H9 (cell line): ENCODE data around the gene RAB1A. TPM values are rescaled to one million over a fixed set of nuclear protein-coding genes. Genes with fewer than 3 reads are reported as not detected.

Experiments
- DNase-seq: peaks from one replicate; pipeline ENCODE4 v3.0.0-alpha.2; 2017
- H2AFZ ChIP-seq: one replicate; pipeline ENCODE4 v1.6.1; 2013; ENCODE audit warnings: mild to moderate bottlenecking, low read length, control low read depth, moderate library complexity
- H2AK5ac ChIP-seq: 2 replicates; pipeline ENCODE4 v1.6.1; 2013; ENCODE audit warnings: low read length, control low read depth, mixed read lengths; ENCODE audit not compliant: insufficient read length
- H2BK120ac ChIP-seq: one replicate; pipeline ENCODE4 v1.6.1; 2013; ENCODE audit warnings: low read depth, mild to moderate bottlenecking, low read length, control low read depth, inconsistent platforms; ENCODE audit not compliant: poor library complexity, severe bottlenecking
- H2BK12ac ChIP-seq: 2 replicates; pipeline ENCODE4 v1.6.1; 2013; ENCODE audit warnings: low read length, control low read depth, mixed read lengths, low read depth; ENCODE audit not compliant: insufficient read length
- H2BK15ac ChIP-seq: 2 replicates; pipeline ENCODE4 v1.6.1; 2013; ENCODE audit warnings: low read depth, low read length, control low read depth
- H2BK20ac ChIP-seq: one replicate; pipeline ENCODE4 v1.6.1; 2013; ENCODE audit warnings: low read depth, mild to moderate bottlenecking, low read length, control low read depth, inconsistent platforms; ENCODE audit not compliant: poor library complexity, severe bottlenecking
- H2BK5ac ChIP-seq: 2 replicates; pipeline ENCODE4 v1.6.1; 2013; ENCODE audit warnings: low read length, control low read depth, mixed read lengths; ENCODE audit not compliant: insufficient read length
- H3K14ac ChIP-seq: 2 replicates; pipeline ENCODE4 v1.6.1; 2013; ENCODE audit warnings: low read length, control low read depth; ENCODE audit not compliant: insufficient read depth
- H3K18ac ChIP-seq: 2 replicates; pipeline ENCODE4 v1.6.1; 2013; ENCODE audit warnings: low read depth, mild to moderate bottlenecking, mixed read lengths, low read length, control low read depth; ENCODE audit not compliant: insufficient read length
- H3K23ac ChIP-seq: 2 replicates; pipeline ENCODE4 v1.6.1; 2013; ENCODE audit warnings: low read length, control low read depth, mixed read lengths, low read depth; ENCODE audit not compliant: insufficient read length
- H3K23me2 ChIP-seq: 2 replicates; pipeline ENCODE4 v1.6.1; 2013; ENCODE audit warnings: low read depth, mild to moderate bottlenecking, mixed read lengths, low read length, control low read depth; ENCODE audit not compliant: insufficient read length, poor library complexity, severe bottlenecking
- H3K27ac ChIP-seq: 2 replicates; pipeline ENCODE4 v1.5.1; 2013; ENCODE audit warnings: low read length, control low read depth, mixed read lengths, low read depth; ENCODE audit not compliant: insufficient read length
- H3K27me3 ChIP-seq: 2 replicates; pipeline ENCODE4 v1.6.1; 2013; ENCODE audit warnings: low read length, control low read depth, inconsistent platforms; ENCODE audit not compliant: insufficient read depth
- H3K4ac ChIP-seq: 2 replicates; pipeline ENCODE4 v1.6.1; 2013; ENCODE audit warnings: low read depth, mild to moderate bottlenecking, control low read depth, inconsistent platforms, low read length, moderate library complexity
- H3K4me1 ChIP-seq: 2 replicates; pipeline ENCODE4 v1.6.1; 2013; ENCODE audit warnings: low read length, control low read depth, inconsistent platforms; ENCODE audit not compliant: insufficient read depth
- H3K4me2 ChIP-seq: 2 replicates; pipeline ENCODE4 v1.6.1; 2013; ENCODE audit warnings: low read length, control low read depth, mixed read lengths; ENCODE audit not compliant: insufficient read length, insufficient read depth
- H3K56ac ChIP-seq: 2 replicates; pipeline ENCODE4 v1.6.1; 2013; ENCODE audit warnings: low read depth, mild to moderate bottlenecking, mixed read lengths, low read length, control low read depth; ENCODE audit not compliant: insufficient read length
- H3K79me1 ChIP-seq: 2 replicates; pipeline ENCODE4 v1.6.1; 2013; ENCODE audit warnings: low read depth, mild to moderate bottlenecking, moderate library complexity, low read length, control low read depth, inconsistent platforms; ENCODE audit not compliant: insufficient read depth, poor library complexity, severe bottlenecking
- H3K79me2 ChIP-seq: 2 replicates; pipeline ENCODE4 v1.6.1; 2013; ENCODE audit warnings: low read length, control low read depth, inconsistent platforms; ENCODE audit not compliant: insufficient read depth
- H3K9ac ChIP-seq: 2 replicates; pipeline ENCODE4 v1.6.1; 2013; ENCODE audit warnings: low read length, control low read depth, mixed read lengths; ENCODE audit not compliant: insufficient read length; ENCODE audit errors: extremely low read depth
- H3K9me3 ChIP-seq: one replicate; pipeline ENCODE4 v1.6.1; 2013; ENCODE audit warnings: low read depth, low read length, inconsistent platforms; ENCODE audit not compliant: control insufficient read depth
- H3T11ph ChIP-seq: one replicate; pipeline ENCODE4 v1.6.1; 2013; ENCODE audit warnings: mild to moderate bottlenecking, low read length, control low read depth, inconsistent platforms
- H4K20me1 ChIP-seq: one replicate; pipeline ENCODE4 v1.6.1; 2013; ENCODE audit not compliant: control insufficient read depth, insufficient read length, insufficient read depth
- H4K5ac ChIP-seq: 2 replicates; pipeline ENCODE4 v1.6.1; 2013; ENCODE audit warnings: low read depth, mild to moderate bottlenecking, mixed read lengths, low read length, control low read depth; ENCODE audit not compliant: insufficient read length
- H4K8ac ChIP-seq: replicated peaks from 2 replicates; pipeline ENCODE4 v1.6.1; 2013; ENCODE audit warnings: low read length, control low read depth, mixed read lengths, low read depth; ENCODE audit not compliant: insufficient read length
- H4K91ac ChIP-seq: 2 replicates; pipeline ENCODE4 v1.6.1; 2013; ENCODE audit warnings: low read depth, mild to moderate bottlenecking, moderate library complexity, mixed read lengths, low read length, control low read depth; ENCODE audit not compliant: insufficient read length
- H3K27ac Mint-ChIP-seq, 3 experiments: 2 replicates in 2 of 3; 3 replicates in 1 of 3; pipeline ENCODE4 v1.8.0; 2020 to 2021; ENCODE audit warnings: mixed read lengths in 3 of 3, mild to moderate bottlenecking in 1 of 3, moderate library complexity in 1 of 3
- H3K27me3 Mint-ChIP-seq: 2 replicates; pipeline ENCODE4 v1.8.0; 2021; ENCODE audit warnings: low read depth, mild to moderate bottlenecking, moderate library complexity, mixed read lengths
- H3K36me3 Mint-ChIP-seq, 3 experiments: 2 replicates in 2 of 3; 3 replicates in 1 of 3; pipeline ENCODE4 v1.8.0; 2020 to 2021; ENCODE audit warnings: low read depth in 3 of 3, mixed read lengths in 3 of 3; ENCODE audit not compliant: insufficient read depth in 1 of 3
- H3K4me1 Mint-ChIP-seq, 2 experiments: 2 replicates each; pipeline ENCODE4 v1.8.0; 2020; ENCODE audit warnings: mixed read lengths in 2 of 2
- H3K4me3 Mint-ChIP-seq, 2 experiments: 2 replicates in 1 of 2; 3 replicates in 1 of 2; pipeline ENCODE4 v1.8.0; 2020 to 2021; ENCODE audit warnings: mild to moderate bottlenecking in 2 of 2, mixed read lengths in 2 of 2, moderate library complexity in 1 of 2
- H3K9me3 Mint-ChIP-seq, 2 experiments: 2 replicates in 1 of 2; 3 replicates in 1 of 2; pipeline ENCODE4 v1.8.0; 2020; ENCODE audit warnings: mild to moderate bottlenecking in 2 of 2, mixed read lengths in 2 of 2, moderate library complexity in 1 of 2
- WGBS: extraction: QIAGEN DNeasy Blood & Tissue Kit; methylation state at CpG from one replicate; pipeline ENCODE4 v1.1.7; 2013; ENCODE audit warnings: missing lambda C conversion rate, low lambda C conversion rate, mixed read lengths; ENCODE audit not compliant: insufficient read length; ENCODE audit errors: extremely low coverage; 5-methylcytosine and 5-hydroxymethylcytosine counted together
- total RNA-seq: library from RNA; stranded (reverse); gene quantifications from 2 replicates; pipeline ENCODE4 v1.2.1, GENCODE V29; 2021
- TF ChIP-seq, protein P1 (sequence below): fragments of 200-600 bp; sonication (generic); conservative IDR thresholded peaks from 3 replicates; pipeline ENCODE4 v1.8.0; 2021; ENCODE audit warnings: antibody characterized with exemption, mild to moderate bottlenecking

Gene RAB1A
- total RNA-seq, 1 experiment from 2014 or later = 112 TPM

DNA sequence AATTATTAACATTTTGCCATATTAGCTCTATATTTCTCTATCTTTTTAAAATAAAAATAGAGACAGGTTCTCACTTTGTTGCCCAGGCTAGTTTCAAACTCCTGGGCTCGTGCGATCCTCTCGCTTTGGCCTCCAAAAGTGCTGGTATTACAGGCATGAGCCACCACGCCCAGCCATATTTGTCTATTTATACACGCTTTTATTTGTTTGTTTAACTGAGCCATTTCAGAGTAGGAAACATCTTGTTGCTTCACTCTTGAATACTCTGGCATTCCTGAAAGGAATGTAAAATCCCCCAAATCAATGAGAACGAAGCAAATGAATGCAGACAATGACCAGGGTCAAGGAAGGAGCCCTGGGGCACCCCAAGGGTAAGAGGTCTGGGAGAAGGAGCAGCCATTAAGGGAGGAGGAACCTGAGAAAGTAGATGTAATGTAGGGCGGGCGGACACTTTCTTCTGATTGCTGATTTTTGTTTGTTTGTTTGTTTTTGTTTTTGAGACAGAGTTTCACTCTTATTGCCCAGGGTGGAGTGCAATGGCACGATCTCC lies 31.7 kb upstream of the RAB1A start:
- Histone ChIP-seq H2BK20ac (peak overlapping the region; percentile 66), H3K56ac (no peak overlapping the region), H3T11ph (no peak overlapping the region), H3K79me1 (no peaks in the 10 kb centered on the region), H3K27me3 (no peaks in the 10 kb centered on the region), H2BK120ac (no peak overlapping the region), H3K14ac (no peak overlapping the region), H3K4ac (no peak overlapping the region), H4K5ac (no peak overlapping the region), H4K91ac (no peak overlapping the region), H2BK5ac (no peak overlapping the region), H2BK15ac (no peak overlapping the region), H3K79me2 (no peaks in the 10 kb centered on the region), H3K18ac (no peak overlapping the region), H3K27ac (no peak overlapping the region), H2BK12ac (no peak overlapping the region), H4K8ac (no peak overlapping the region), H3K23ac (no peak overlapping the region), H2AK5ac (no peak overlapping the region), H3K4me1 (no peaks in the 10 kb centered on the region), H3K9ac (no peak overlapping the region), H3K4me2 (no peak overlapping the region), H2AFZ (no peak overlapping the region), H4K20me1 (no peaks in the 10 kb centered on the region), H3K9me3 (no peaks in the 10 kb centered on the region), H3K23me2 (no peaks in the 10 kb centered on the region)
- Mint-ChIP-seq H3K27me3 (peaks cover 2% of the 10 kb centered on the region), H3K36me3 (no peaks in the 10 kb centered on the region), H3K4me1 (peaks cover 8 to 15% of the 10 kb centered on the region in 2 experiments), H3K4me3 (no peak overlapping the region), H3K9me3 (no peaks in the 10 kb centered on the region), H3K27ac (peak overlapping the region in 1 of 3 experiments; percentile 25; a peak in 1 of 7 replicates)
- TF ChIP-seq, protein P1, sequence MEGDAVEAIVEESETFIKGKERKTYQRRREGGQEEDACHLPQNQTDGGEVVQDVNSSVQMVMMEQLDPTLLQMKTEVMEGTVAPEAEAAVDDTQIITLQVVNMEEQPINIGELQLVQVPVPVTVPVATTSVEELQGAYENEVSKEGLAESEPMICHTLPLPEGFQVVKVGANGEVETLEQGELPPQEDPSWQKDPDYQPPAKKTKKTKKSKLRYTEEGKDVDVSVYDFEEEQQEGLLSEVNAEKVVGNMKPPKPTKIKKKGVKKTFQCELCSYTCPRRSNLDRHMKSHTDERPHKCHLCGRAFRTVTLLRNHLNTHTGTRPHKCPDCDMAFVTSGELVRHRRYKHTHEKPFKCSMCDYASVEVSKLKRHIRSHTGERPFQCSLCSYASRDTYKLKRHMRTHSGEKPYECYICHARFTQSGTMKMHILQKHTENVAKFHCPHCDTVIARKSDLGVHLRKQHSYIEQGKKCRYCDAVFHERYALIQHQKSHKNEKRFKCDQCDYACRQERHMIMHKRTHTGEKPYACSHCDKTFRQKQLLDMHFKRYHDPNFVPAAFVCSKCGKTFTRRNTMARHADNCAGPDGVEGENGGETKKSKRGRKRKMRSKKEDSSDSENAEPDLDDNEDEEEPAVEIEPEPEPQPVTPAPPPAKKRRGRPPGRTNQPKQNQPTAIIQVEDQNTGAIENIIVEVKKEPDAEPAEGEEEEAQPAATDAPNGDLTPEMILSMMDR = no peak
- no CpG with 5 or more reads among the region's 9 CpGs for WGBS
- no peak for DNase-seq
